ENCODE data around the gene OR10P1.

DNA sequence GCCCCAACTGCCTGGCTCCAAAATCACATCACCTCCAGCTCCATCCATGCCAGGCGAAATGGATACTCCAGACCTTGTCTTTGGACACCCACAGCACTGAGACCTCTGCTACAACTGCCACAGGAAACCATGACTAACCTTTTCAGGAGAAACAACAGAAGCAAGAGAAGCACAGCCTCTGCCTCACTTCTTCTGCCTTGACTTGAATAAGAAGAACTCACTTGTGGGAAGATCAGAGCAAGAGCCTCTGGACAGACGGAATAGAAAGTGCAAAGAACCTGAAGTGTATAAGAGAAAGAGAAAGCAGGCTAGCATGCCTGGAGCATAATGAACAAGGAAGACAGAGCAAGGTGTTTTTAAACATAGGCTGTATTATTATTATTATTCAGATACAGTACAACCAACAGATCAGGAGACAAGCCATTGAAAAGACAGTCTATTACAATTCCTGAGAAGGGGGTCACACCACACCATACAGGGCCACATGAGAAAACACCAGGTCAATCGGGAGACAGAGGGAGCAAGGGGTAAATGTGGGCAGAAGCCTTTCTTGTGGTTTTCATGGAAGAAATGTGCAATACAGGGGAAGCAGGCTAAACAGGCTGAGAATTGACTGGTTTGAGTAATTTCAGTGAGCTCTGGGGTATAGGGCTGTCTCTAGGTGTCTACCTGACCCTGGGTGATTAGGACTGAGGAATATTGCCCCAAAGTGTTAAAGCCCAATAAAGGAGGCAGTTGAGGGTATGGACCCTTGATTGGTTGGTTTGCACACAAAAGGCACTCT lies 7.4 kb upstream of the OR10P1 start:
- TF ChIP-seq, protein P1, sequence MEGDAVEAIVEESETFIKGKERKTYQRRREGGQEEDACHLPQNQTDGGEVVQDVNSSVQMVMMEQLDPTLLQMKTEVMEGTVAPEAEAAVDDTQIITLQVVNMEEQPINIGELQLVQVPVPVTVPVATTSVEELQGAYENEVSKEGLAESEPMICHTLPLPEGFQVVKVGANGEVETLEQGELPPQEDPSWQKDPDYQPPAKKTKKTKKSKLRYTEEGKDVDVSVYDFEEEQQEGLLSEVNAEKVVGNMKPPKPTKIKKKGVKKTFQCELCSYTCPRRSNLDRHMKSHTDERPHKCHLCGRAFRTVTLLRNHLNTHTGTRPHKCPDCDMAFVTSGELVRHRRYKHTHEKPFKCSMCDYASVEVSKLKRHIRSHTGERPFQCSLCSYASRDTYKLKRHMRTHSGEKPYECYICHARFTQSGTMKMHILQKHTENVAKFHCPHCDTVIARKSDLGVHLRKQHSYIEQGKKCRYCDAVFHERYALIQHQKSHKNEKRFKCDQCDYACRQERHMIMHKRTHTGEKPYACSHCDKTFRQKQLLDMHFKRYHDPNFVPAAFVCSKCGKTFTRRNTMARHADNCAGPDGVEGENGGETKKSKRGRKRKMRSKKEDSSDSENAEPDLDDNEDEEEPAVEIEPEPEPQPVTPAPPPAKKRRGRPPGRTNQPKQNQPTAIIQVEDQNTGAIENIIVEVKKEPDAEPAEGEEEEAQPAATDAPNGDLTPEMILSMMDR (conservative IDR thresholded peaks at IDR 0.05; ENCODE audit: low read depth, low read length), result no peak
- no peak for TF ChIP-seq EZH2phosphoT487 (IDR thresholded peaks at IDR 0.05; ENCODE audit: borderline replicate concordance, low read length)
